H1 (cell line): Measurements from ENCODE around the gene EPHA5. TPM values are rescaled to one million over a fixed set of nuclear protein-coding genes. Genes with fewer than 3 reads are reported as not detected.

Experiments
- BRCA1 ChIP-seq: IDR thresholded peaks from 2 replicates; pipeline ENCODE4 v1.6.1; 2012; ENCODE audit warnings: low read depth, low read length, improper control_type of control experiment
- E2F6 ChIP-seq: IDR thresholded peaks from 2 replicates; pipeline ENCODE4 v1.6.1; 2012; ENCODE audit warnings: inconsistent platforms
- JUND ChIP-seq: IDR thresholded peaks from 2 replicates; pipeline ENCODE4 v1.6.1; 2011; ENCODE audit warnings: mild to moderate bottlenecking, improper control_type of control experiment, low read length
- KDM1A ChIP-seq: fragments of 200-600, 300-600 bp; sonication (generic); IDR thresholded peaks from 2 replicates; pipeline ENCODE4 v1.7.1; 2016; ENCODE audit warnings: mild to moderate bottlenecking, low read length, borderline replicate concordance
- MAX ChIP-seq: IDR thresholded peaks from 2 replicates; pipeline ENCODE4 v1.6.1; 2012; ENCODE audit warnings: inconsistent platforms
- NRF1 ChIP-seq: IDR thresholded peaks from 2 replicates; pipeline ENCODE4 v1.6.1; 2011; ENCODE audit warnings: mild to moderate bottlenecking, low read depth, low read length, improper control_type of control experiment
- POU5F1 ChIP-seq: IDR thresholded peaks from 2 replicates; pipeline ENCODE4 v1.6.1; 2011; ENCODE audit warnings: low read depth, mild to moderate bottlenecking, low read length, moderate library complexity
- SIX5 ChIP-seq: IDR thresholded peaks from 2 replicates; pipeline ENCODE4 v1.6.1; 2011; ENCODE audit warnings: mild to moderate bottlenecking, low read depth, low read length
- TAF1 ChIP-seq: IDR thresholded peaks from 2 replicates; pipeline ENCODE4 v1.6.1; 2011; ENCODE audit warnings: mild to moderate bottlenecking, low read depth, low read length
- YY1 ChIP-seq: IDR thresholded peaks from 2 replicates; pipeline ENCODE4 v1.6.1; 2011; ENCODE audit warnings: low read depth, mild to moderate bottlenecking, low read length
- polyA plus RNA-seq, 7 experiments: library from polyadenylated mRNA; depleted of rRNA in 3 of 7; stranded (reverse) in 5 of 7; unstranded in 2 of 7; fragments of >200 nt in 5 of 7; fragments of 200-250 nt in 2 of 7; gene quantifications; 1 replicate in 5 of 7; 2 replicates in 1 of 7; 4 replicates in 1 of 7; pipeline versions ENCODE4 v1.2.1 to v1.2.3, GENCODE V29; 2011 to 2013; ENCODE audit warnings: missing spikeins in 2 of 7, mixed read lengths in 2 of 7
- total RNA-seq: library from RNA; stranded (reverse); fragmentation: NEBNext Ultra II Directional; extraction: Animal tissue kit (Norgen Biotek cat#: 25700); gene quantifications from 2 replicates; pipeline ENCODE4 v1.2.1, GENCODE V29; 2021
- TF ChIP-seq, protein P1 (sequence below): fragments of 300-600 bp; sonication (generic); IDR thresholded peaks from 2 replicates; pipeline ENCODE4 v1.7.1; 2012; ENCODE audit warnings: low read length, moderate library complexity, mild to moderate bottlenecking, inconsistent platforms; ENCODE audit not compliant: insufficient replicate concordance

Gene EPHA5
- total and polyA plus RNA-seq, 2 of the 8 experiments (the other 6 are each of a cell fraction or from before 2014, with no cell fraction given) = 0.03 to 0.11 TPM

- TF ChIP-seq, protein P1, sequence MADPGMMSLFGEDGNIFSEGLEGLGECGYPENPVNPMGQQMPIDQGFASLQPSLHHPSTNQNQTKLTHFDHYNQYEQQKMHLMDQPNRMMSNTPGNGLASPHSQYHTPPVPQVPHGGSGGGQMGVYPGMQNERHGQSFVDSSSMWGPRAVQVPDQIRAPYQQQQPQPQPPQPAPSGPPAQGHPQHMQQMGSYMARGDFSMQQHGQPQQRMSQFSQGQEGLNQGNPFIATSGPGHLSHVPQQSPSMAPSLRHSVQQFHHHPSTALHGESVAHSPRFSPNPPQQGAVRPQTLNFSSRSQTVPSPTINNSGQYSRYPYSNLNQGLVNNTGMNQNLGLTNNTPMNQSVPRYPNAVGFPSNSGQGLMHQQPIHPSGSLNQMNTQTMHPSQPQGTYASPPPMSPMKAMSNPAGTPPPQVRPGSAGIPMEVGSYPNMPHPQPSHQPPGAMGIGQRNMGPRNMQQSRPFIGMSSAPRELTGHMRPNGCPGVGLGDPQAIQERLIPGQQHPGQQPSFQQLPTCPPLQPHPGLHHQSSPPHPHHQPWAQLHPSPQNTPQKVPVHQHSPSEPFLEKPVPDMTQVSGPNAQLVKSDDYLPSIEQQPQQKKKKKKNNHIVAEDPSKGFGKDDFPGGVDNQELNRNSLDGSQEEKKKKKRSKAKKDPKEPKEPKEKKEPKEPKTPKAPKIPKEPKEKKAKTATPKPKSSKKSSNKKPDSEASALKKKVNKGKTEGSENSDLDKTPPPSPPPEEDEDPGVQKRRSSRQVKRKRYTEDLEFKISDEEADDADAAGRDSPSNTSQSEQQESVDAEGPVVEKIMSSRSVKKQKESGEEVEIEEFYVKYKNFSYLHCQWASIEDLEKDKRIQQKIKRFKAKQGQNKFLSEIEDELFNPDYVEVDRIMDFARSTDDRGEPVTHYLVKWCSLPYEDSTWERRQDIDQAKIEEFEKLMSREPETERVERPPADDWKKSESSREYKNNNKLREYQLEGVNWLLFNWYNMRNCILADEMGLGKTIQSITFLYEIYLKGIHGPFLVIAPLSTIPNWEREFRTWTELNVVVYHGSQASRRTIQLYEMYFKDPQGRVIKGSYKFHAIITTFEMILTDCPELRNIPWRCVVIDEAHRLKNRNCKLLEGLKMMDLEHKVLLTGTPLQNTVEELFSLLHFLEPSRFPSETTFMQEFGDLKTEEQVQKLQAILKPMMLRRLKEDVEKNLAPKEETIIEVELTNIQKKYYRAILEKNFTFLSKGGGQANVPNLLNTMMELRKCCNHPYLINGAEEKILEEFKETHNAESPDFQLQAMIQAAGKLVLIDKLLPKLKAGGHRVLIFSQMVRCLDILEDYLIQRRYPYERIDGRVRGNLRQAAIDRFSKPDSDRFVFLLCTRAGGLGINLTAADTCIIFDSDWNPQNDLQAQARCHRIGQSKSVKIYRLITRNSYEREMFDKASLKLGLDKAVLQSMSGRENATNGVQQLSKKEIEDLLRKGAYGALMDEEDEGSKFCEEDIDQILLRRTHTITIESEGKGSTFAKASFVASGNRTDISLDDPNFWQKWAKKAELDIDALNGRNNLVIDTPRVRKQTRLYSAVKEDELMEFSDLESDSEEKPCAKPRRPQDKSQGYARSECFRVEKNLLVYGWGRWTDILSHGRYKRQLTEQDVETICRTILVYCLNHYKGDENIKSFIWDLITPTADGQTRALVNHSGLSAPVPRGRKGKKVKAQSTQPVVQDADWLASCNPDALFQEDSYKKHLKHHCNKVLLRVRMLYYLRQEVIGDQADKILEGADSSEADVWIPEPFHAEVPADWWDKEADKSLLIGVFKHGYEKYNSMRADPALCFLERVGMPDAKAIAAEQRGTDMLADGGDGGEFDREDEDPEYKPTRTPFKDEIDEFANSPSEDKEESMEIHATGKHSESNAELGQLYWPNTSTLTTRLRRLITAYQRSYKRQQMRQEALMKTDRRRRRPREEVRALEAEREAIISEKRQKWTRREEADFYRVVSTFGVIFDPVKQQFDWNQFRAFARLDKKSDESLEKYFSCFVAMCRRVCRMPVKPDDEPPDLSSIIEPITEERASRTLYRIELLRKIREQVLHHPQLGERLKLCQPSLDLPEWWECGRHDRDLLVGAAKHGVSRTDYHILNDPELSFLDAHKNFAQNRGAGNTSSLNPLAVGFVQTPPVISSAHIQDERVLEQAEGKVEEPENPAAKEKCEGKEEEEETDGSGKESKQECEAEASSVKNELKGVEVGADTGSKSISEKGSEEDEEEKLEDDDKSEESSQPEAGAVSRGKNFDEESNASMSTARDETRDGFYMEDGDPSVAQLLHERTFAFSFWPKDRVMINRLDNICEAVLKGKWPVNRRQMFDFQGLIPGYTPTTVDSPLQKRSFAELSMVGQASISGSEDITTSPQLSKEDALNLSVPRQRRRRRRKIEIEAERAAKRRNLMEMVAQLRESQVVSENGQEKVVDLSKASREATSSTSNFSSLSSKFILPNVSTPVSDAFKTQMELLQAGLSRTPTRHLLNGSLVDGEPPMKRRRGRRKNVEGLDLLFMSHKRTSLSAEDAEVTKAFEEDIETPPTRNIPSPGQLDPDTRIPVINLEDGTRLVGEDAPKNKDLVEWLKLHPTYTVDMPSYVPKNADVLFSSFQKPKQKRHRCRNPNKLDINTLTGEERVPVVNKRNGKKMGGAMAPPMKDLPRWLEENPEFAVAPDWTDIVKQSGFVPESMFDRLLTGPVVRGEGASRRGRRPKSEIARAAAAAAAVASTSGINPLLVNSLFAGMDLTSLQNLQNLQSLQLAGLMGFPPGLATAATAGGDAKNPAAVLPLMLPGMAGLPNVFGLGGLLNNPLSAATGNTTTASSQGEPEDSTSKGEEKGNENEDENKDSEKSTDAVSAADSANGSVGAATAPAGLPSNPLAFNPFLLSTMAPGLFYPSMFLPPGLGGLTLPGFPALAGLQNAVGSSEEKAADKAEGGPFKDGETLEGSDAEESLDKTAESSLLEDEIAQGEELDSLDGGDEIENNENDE = no peak
- TF ChIP-seq SIX5 (no peak), KDM1A (no peak), JUND (no peak), E2F6 (no peak), NRF1 (no peak), TAF1 (no peak), MAX (no peak), POU5F1 (no peak), YY1 (no peak), BRCA1 (no peak)
Measured at GRCh38 chr4:65383589-65384305, 286.5 kb downstream of the EPHA5 start (continued).
